WERI-Rb-1 (cell line): ENCODE data around the gene CHODL.

ENCODE experiments used
- DNase-seq: peaks from one replicate; pipeline ENCODE4 v3.0.0-alpha.2; 2020
- H3K27ac ChIP-seq: fragments of 250-450 bp; sonication (Bioruptor Pico); 2 replicates; pipeline ENCODE4 v1.5.1; 2020; ENCODE audit warnings: mild to moderate bottlenecking, moderate library complexity
- H3K27me3 ChIP-seq: fragments of 250-450 bp; sonication (Bioruptor Pico); 2 replicates; pipeline ENCODE4 v1.5.1; 2021; ENCODE audit warnings: mild to moderate bottlenecking, low read depth, moderate library complexity; ENCODE audit not compliant: insufficient read depth, severe bottlenecking
- H3K36me3 ChIP-seq: fragments of 250-450 bp; sonication (Bioruptor Pico); 2 replicates; pipeline ENCODE4 v1.5.1; 2020; ENCODE audit warnings: mild to moderate bottlenecking, moderate library complexity
- H3K4me3 ChIP-seq: 2 replicates; pipeline ENCODE4 v1.5.1; 2011; ENCODE audit warnings: low read depth, mild to moderate bottlenecking, control low read depth, low read length
- H3K9me3 ChIP-seq: fragments of 250-450 bp; sonication (Bioruptor Pico); 2 replicates; pipeline ENCODE4 v1.5.1; 2021; ENCODE audit warnings: mild to moderate bottlenecking, moderate library complexity; ENCODE audit not compliant: severe bottlenecking
- TF ChIP-seq, protein P1 (sequence below): IDR thresholded peaks from 2 replicates; pipeline ENCODE4 v1.5.1; 2011; ENCODE audit warnings: low read depth, mild to moderate bottlenecking, control low read depth, inconsistent platforms, low read length

The CHODL gene

DNA sequence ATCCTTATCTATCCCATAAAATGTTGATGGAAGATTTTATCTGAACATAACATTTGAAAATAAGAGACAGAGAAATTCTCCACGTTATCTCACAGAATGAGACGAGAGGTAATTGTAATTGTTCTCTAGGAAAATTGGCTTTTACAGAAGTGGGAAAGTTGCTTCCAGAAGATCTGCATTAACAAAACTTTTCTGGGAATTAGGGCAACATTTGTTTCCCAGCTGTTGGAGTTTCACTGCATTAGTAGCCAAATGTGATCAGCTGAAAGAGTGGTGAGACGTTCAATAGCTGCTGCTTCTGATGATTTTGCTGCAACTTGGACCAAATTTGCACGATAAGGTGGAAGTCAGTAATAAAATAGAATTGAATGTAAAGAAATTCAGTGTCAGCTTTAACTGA lies 7.6 kb downstream of the CHODL start:
- H3K4me3 ChIP-seq, result no peak overlapping the region
- no peaks in the 10 kb centered on the region for H3K9me3 ChIP-seq
- no peak overlapping the region for H3K27ac ChIP-seq
- DNase-seq, result no peak
- no peaks in the 10 kb centered on the region for H3K27me3 ChIP-seq
- H3K36me3 ChIP-seq, result no peaks in the 10 kb centered on the region
- TF ChIP-seq, protein P1, sequence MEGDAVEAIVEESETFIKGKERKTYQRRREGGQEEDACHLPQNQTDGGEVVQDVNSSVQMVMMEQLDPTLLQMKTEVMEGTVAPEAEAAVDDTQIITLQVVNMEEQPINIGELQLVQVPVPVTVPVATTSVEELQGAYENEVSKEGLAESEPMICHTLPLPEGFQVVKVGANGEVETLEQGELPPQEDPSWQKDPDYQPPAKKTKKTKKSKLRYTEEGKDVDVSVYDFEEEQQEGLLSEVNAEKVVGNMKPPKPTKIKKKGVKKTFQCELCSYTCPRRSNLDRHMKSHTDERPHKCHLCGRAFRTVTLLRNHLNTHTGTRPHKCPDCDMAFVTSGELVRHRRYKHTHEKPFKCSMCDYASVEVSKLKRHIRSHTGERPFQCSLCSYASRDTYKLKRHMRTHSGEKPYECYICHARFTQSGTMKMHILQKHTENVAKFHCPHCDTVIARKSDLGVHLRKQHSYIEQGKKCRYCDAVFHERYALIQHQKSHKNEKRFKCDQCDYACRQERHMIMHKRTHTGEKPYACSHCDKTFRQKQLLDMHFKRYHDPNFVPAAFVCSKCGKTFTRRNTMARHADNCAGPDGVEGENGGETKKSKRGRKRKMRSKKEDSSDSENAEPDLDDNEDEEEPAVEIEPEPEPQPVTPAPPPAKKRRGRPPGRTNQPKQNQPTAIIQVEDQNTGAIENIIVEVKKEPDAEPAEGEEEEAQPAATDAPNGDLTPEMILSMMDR, result no peak

DNA sequence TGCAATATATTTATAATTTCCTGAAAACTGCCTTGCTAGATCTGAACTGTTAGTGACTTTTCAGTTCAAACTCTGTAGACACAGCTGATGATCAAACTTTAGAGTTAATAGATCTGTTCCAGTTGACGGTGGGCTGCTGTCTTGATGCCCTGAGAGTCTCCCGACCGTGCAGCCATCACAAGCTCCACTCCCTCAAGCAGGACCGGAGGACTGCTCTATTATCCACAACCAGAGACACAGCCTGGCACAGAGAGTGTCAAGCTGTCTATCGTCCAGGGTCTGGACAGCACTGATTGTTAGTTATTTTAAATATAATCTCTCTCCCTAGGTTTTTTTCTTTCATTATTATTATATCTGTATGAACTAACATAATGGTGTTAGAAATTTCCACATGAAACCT lies 8.0 kb downstream of the CHODL start:
- H3K36me3 ChIP-seq, result no peaks in the 10 kb centered on the region
- H3K4me3 ChIP-seq, result no peak overlapping the region
- H3K27ac ChIP-seq, result no peak overlapping the region
- H3K27me3 ChIP-seq, result no peaks in the 10 kb centered on the region
- TF ChIP-seq, protein P1, result no peak
- DNase-seq, result no peak
- no peaks in the 10 kb centered on the region for H3K9me3 ChIP-seq

DNA sequence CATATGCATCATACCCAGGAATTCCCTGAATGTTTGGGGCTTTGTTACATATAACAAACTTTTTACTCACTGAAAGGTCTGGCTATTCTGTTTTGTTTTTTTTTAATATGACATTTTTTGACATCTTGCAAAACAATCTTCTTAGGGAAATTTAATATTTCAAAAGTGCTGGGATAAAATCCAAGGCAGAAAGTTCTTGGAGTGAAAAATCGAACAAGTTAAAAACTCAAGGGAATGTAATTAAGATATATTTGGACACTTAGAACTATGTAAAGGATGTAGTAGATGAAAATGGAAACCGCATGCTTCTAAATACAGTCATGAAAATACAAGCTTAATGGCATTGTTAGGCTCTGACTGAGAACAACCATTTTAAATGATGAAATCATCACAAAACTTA lies 8.6 kb downstream of the CHODL start:
- no peaks in the 10 kb centered on the region for H3K27me3 ChIP-seq

DNA sequence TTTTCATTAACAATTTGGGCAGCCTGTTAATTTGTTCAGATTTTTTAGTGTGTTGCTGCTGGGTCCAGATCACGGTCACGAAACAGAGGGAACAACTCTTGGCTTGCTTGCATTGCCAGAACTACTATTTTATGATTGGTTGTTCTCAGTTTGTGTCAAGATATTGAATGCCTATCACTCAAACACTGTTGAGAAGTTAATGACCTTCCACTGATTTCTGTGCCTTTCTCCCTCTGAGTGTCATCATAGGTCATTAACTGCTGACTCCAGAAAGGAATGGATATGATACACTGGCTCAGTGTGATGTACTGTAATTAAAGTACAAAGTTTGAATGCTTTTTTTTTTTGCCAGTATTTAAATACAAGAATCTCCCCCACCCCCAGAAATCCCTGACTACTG lies 9.2 kb downstream of the CHODL start:
- no peaks in the 10 kb centered on the region for H3K27me3 ChIP-seq
- TF ChIP-seq, protein P1, result no peak
- no peak for DNase-seq
- H3K4me3 ChIP-seq, result no peak overlapping the region
- no peaks in the 10 kb centered on the region for H3K9me3 ChIP-seq
- H3K27ac ChIP-seq, result no peak overlapping the region
- no peaks in the 10 kb centered on the region for H3K36me3 ChIP-seq

More for the DNA sequence above, 8.6 kb downstream of the CHODL start:
- DNase-seq, result no peak
- Histone ChIP-seq H3K4me3 (no peak overlapping the region), H3K9me3 (no peaks in the 10 kb centered on the region), H3K36me3 (no peaks in the 10 kb centered on the region), H3K27ac (no peak overlapping the region)
- TF ChIP-seq, protein P1, result no peak

DNA sequence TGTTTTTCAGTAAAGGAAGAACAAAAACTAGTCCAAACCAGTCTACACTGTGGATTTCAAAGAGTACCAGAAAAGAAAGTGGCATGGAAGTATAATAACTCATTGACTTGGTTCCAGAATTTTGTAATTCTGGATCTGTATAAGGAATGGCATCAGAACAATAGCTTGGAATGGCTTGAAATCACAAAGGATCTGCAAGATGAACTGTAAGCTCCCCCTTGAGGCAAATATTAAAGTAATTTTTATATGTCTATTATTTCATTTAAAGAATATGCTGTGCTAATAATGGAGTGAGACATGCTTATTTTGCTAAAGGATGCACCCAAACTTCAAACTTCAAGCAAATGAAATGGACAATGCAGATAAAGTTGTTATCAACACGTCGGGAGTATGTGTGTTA lies 21.3 kb downstream of the CHODL start:
- no peak for DNase-seq
- Histone ChIP-seq H3K4me3 (no peak overlapping the region), H3K36me3 (no peaks in the 10 kb centered on the region), H3K9me3 (no peaks in the 10 kb centered on the region), H3K27me3 (no peaks in the 10 kb centered on the region), H3K27ac (no peak overlapping the region)
- TF ChIP-seq, protein P1, result no peak

DNA sequence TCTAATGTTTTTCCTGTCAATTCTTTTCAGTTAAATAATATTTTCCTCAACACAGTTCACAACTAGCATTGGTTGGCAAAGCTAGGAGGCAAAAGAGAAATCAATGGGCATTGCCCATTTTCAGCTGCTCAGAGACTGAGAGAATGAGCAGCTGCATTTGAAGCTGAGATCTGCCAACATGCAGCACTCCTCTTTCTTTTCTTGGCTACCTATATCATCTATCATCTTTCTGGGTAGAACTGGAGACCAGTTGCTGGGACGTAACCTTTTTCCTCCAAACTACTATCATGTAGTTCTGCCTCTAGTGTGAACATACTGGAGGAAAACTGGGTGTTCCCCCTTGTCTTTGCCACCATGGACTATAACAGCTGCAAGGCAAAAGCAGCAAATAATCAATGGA lies 22.9 kb downstream of the CHODL start:
- no peaks in the 10 kb centered on the region for H3K36me3 ChIP-seq
- H3K9me3 ChIP-seq, result no peaks in the 10 kb centered on the region
- H3K4me3 ChIP-seq, result no peak overlapping the region
- no peaks in the 10 kb centered on the region for H3K27me3 ChIP-seq
- H3K27ac ChIP-seq, result no peak overlapping the region
- TF ChIP-seq, protein P1, result no peak
- DNase-seq, result no peak
